Transverse colon (tissue), 4 donors: ENCODE data around the gene SMYD3. TPM values are rescaled to one million over a fixed set of nuclear protein-coding genes. Genes with fewer than 3 reads are reported as not detected.
"Not testable (repeated sequence)": the region's sequence is repeated elsewhere in the genome, so short reads cannot be mapped to it uniquely, and the experiment has no call there.

ENCODE experiments used
- DNase-seq: peaks from one replicate; pipeline ENCODE4 v3.0.0-alpha.2; 2019
- H3K27ac ChIP-seq, 4 donors: fragments of 200-600 bp; sonication (generic); 2 replicates each; pipeline ENCODE4 v1.5.1; 2016 to 2018; ENCODE audit warnings: inconsistent platforms in 4 of 4
- H3K27me3 ChIP-seq: fragments of 200-600 bp; sonication (generic); 2 replicates; pipeline ENCODE4 v1.5.1; 2017; ENCODE audit warnings: inconsistent platforms
- H3K36me3 ChIP-seq, 4 donors: fragments of 200-600 bp; sonication (generic); 2 replicates each; pipeline ENCODE4 v1.5.1; 2017 to 2019; ENCODE audit warnings: inconsistent platforms in 4 of 4
- H3K4me1 ChIP-seq, 4 donors: fragments of 200-600 bp; sonication (generic); 2 replicates each; pipeline ENCODE4 v1.5.1; 2017 to 2020; ENCODE audit warnings: inconsistent platforms in 4 of 4
- H3K4me3 ChIP-seq, 4 donors: fragments of 200-600 bp; sonication (generic); 1 replicate in 1 of 4; 2 replicates in 3 of 4; pipeline versions ENCODE4 v1.5.1 to v1.6.1; 2017 to 2019; ENCODE audit warnings: inconsistent platforms in 4 of 4
- H3K9me3 ChIP-seq, 2 donors: fragments of 200-600 bp; sonication (generic); 2 replicates each; pipeline ENCODE4 v1.5.1; 2017 to 2019; ENCODE audit warnings: inconsistent platforms in 2 of 2
- CTCF ChIP-seq, 5 experiments: fragments of 200-600 bp in 3 of 5; fragments of 450-650 bp in 2 of 5; sonication (generic) in 3 of 5; IDR thresholded peaks; 1 replicate in 2 of 5; 2 replicates in 3 of 5; pipeline ENCODE4 v1.5.1; 2016 to 2017; ENCODE audit warnings: antibody characterized with exemption in 5 of 5, inconsistent platforms in 3 of 5, mild to moderate bottlenecking in 2 of 5, moderate library complexity in 1 of 5
- EP300 ChIP-seq: sonication (generic); formaldehyde crosslinking; IDR thresholded peaks from one replicate; pipeline ENCODE4 v1.6.1; 2017; ENCODE audit warnings: antibody characterized with exemption, low read depth
- POLR2A ChIP-seq: fragments of 450-650 bp; IDR thresholded peaks from one replicate; pipeline ENCODE4 v1.6.1; 2016; ENCODE audit warnings: antibody characterized with exemption, mild to moderate bottlenecking, moderate library complexity
- POLR2AphosphoS5 ChIP-seq, 3 donors: sonication (generic); formaldehyde crosslinking; IDR thresholded peaks; one replicate each; pipeline ENCODE4 v1.6.1; 2016; ENCODE audit warnings: antibody characterized with exemption in 3 of 3
- WGBS, 2 donors: methylation state at CpG; one replicate each; pipeline ENCODE4 v1.1.5; 2018; ENCODE audit warnings: low coverage in 1 of 2; 5-methylcytosine and 5-hydroxymethylcytosine counted together
- in situ Hi-C, 4 donors: fragments of 200-750 bp; cut with MboI; loops; one replicate each; pipeline versions ENCODE4 v1.15.0 to v1.15.1; 2017; ENCODE audit warnings: low sequenced_read_pairs in 3 of 4, low pct_ligation_motif_present in 1 of 4, low pct_unique_long_range_greater_than_20kb in 1 of 4
- intact Hi-C: fragments of 100-400 bp; cut with DNase I; formaldehyde crosslinking; loops from one replicate; pipeline ENCODE4 v1.15.1; 2023; ENCODE audit warnings: low total_unique reads
- total RNA-seq, 4 donors: library from RNA; depleted of rRNA; stranded (reverse); fragments of >200 nt; gene quantifications; one replicate each; pipeline ENCODE4 v1.1.0, GENCODE V29; 2016

The SMYD3 gene
- total RNA-seq, 4 donors from 2014 or later: 10.5 to 31.3 (median 25.8) TPM

GRCh38 chr1:245749053-245749452 is 758.0 kb downstream of the SMYD3 start:
- no peak for DNase-seq
- Histone ChIP-seq H3K27ac (no peak overlapping the region), H3K9me3 (no peaks in the 10 kb centered on the region), H3K36me3 (no peaks in the 10 kb centered on the region), H3K4me3 (no peak overlapping the region), H3K4me1 (no peaks in the 10 kb centered on the region), H3K27me3 (no peaks in the 10 kb centered on the region)
- TF ChIP-seq CTCF (IDR thresholded peaks at IDR 0.05): no peak
- TF ChIP-seq EP300: no peak
- no peak for TF ChIP-seq POLR2A
- TF ChIP-seq POLR2AphosphoS5 (IDR thresholded peaks at IDR 0.05): no peak
- WGBS, 2 donors: 84 to 92% methylated on average over 3 of the region's 3 CpGs
- intact Hi-C loops: no loop called here
- in situ Hi-C loops: no loop called here

- in situ Hi-C loops (no loop called here), intact Hi-C loops (no loop called here)
- H3K9me3 ChIP-seq: no peaks in the 10 kb centered on the region
- H3K4me3 ChIP-seq: no peak overlapping the region
- TF ChIP-seq POLR2AphosphoS5 (IDR thresholded peaks at IDR 0.05) (no peak), CTCF (IDR thresholded peaks at IDR 0.05) (no peak), POLR2A (no peak), EP300 (no peak)
- no peaks in the 10 kb centered on the region for H3K36me3 ChIP-seq
- no peak for DNase-seq
- H3K27me3 ChIP-seq: no peaks in the 10 kb centered on the region
- 94 to 95% methylated on average over 3 of the region's 3 CpGs for WGBS, 2 donors
- H3K4me1 ChIP-seq: no peaks in the 10 kb centered on the region
- H3K27ac ChIP-seq: no peak overlapping the region
Observed at GRCh38 chr1:245748646-245749045, 758.4 kb downstream of the SMYD3 start.

- intact Hi-C loops: no loop called here
- Histone ChIP-seq H3K4me1 (no peaks in the 10 kb centered on the region), H3K27ac (no peak overlapping the region), H3K4me3 (no peak overlapping the region), H3K27me3 (no peaks in the 10 kb centered on the region), H3K9me3 (no peaks in the 10 kb centered on the region), H3K36me3 (no peaks in the 10 kb centered on the region)
- TF ChIP-seq EP300 (no peak), POLR2AphosphoS5 (IDR thresholded peaks at IDR 0.05) (no peak), POLR2A (no peak), CTCF (IDR thresholded peaks at IDR 0.05) (no peak)
- WGBS, 2 donors: 89 to 95% methylated on average over 3 to 10 of the region's 10 CpGs
- DNase-seq: no peak
- in situ Hi-C loops: no loop called here
Observed at GRCh38 chr1:245748240-245748639, 758.8 kb downstream of the SMYD3 start.

- Histone ChIP-seq H3K9me3 (no peaks in the 10 kb centered on the region), H3K4me1 (no peaks in the 10 kb centered on the region), H3K36me3 (no peaks in the 10 kb centered on the region), H3K4me3 (no peak overlapping the region), H3K27ac (no peak overlapping the region), H3K27me3 (no peaks in the 10 kb centered on the region)
- no peak for DNase-seq
- intact Hi-C loops (no loop called here), in situ Hi-C loops (no loop called here)
- TF ChIP-seq POLR2A (no peak), CTCF (IDR thresholded peaks at IDR 0.05) (no peak), POLR2AphosphoS5 (IDR thresholded peaks at IDR 0.05) (no peak), EP300 (no peak)
- WGBS, 2 donors: 51 to 77% methylated on average over 2 to 9 of the region's 9 CpGs
Observed at GRCh38 chr1:245742896-245743295, 764.2 kb downstream of the SMYD3 start.

- H3K27ac ChIP-seq, H3K27me3 ChIP-seq, H3K4me3 ChIP-seq, DNase-seq, in situ Hi-C loops, H3K9me3 ChIP-seq, H3K4me1 ChIP-seq, H3K36me3 ChIP-seq, intact Hi-C loops: not testable (repeated sequence)
- WGBS, 2 donors: 100% methylated on average over 1 of the region's 1 CpG
Observed at GRCh38 chr1:245740336-245740735, 766.7 kb downstream of the SMYD3 start.
